Measurements from ENCODE around the gene FERMT3.

FERMT3 gene

GRCh38 chr11:64225608-64226506 is 19.3 kb downstream of the FERMT3 start, which contains the start of the genes NUDT22 and TRPT1:
Gene NUDT22, plus strand, starts transcription at chr11:64226274. Its CDS starts 379 bp downstream, at chr11:64226653.
Gene TRPT1, minus strand, starts transcription at chr11:64226186. Its CDS starts 326 bp downstream, at chr11:64225860.
- Histone ChIP-seq H3K4me1 (ENCODE audit: control insufficient read depth, insufficient read depth, low read length) (no peaks in the 10 kb centered on the region), H3K9ac (ENCODE audit: low read depth, low read length) (peak within 1 kb of the TSS; percentile 89), H3K36me3 (ENCODE audit: control insufficient read depth, insufficient read depth, low read length) (peaks cover 7% of the 10 kb centered on the region), H3K9me3 (ENCODE audit: control insufficient read depth, insufficient read depth, low read length) (no peaks in the 10 kb centered on the region), H3K27me3 (ENCODE audit: control insufficient read depth, insufficient read depth, low read length) (no peaks in the 10 kb centered on the region), H3K4me3 (ENCODE audit: low read depth, low read length) (peak within 1 kb of the TSS; percentile 97)

DNA sequence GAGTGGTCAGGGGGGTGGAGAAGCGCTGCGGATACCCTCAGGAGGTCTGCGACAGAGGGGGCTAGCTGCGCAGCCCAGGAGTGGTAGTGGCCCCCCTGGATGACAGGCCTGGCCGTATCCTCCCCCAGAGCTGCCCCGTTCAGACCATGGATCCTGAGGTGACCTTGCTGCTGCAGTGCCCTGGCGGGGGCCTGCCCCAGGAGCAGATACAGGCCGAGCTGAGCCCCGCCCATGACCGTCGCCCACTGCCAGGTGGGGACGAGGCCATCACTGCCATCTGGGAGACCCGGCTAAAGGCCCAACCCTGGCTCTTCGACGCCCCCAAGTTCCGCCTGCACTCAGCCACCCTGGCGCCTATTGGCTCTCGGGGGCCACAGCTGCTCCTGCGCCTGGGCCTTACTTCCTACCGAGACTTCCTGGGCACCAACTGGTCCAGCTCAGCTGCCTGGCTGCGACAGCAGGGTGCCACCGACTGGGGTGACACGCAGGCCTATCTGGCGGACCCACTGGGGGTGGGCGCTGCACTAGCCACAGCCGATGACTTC is 20.1 kb downstream of the FERMT3 start:
- H3K4me1 ChIP-seq (ENCODE audit: control insufficient read depth, insufficient read depth, low read length), result no peaks in the 10 kb centered on the region
- no peaks in the 10 kb centered on the region for H3K9me3 ChIP-seq (ENCODE audit: control insufficient read depth, insufficient read depth, low read length)
- H3K9ac ChIP-seq (ENCODE audit: low read depth, low read length), result peak overlapping the region; percentile 89
- H3K36me3 ChIP-seq (ENCODE audit: control insufficient read depth, insufficient read depth, low read length), result peaks cover 7% of the 10 kb centered on the region
- peak overlapping the region; percentile 97 for H3K4me3 ChIP-seq (ENCODE audit: low read depth, low read length)
- H3K27me3 ChIP-seq (ENCODE audit: control insufficient read depth, insufficient read depth, low read length), result peaks cover under 1% of the 10 kb centered on the region

- H3K9me3 ChIP-seq (ENCODE audit: control insufficient read depth, insufficient read depth, low read length), result no peaks in the 10 kb centered on the region
- no peaks in the 10 kb centered on the region for H3K4me1 ChIP-seq (ENCODE audit: control insufficient read depth, insufficient read depth, low read length)
- no peak overlapping the region for H3K4me3 ChIP-seq (ENCODE audit: low read depth, low read length)
- H3K9ac ChIP-seq (ENCODE audit: low read depth, low read length), result no peak overlapping the region
- peaks cover 7% of the 10 kb centered on the region for H3K36me3 ChIP-seq (ENCODE audit: control insufficient read depth, insufficient read depth, low read length)
- peaks cover 3% of the 10 kb centered on the region for H3K27me3 ChIP-seq (ENCODE audit: control insufficient read depth, insufficient read depth, low read length)
Measured at GRCh38 chr11:64227405-64227956, 21.0 kb downstream of the FERMT3 start.

DNA sequence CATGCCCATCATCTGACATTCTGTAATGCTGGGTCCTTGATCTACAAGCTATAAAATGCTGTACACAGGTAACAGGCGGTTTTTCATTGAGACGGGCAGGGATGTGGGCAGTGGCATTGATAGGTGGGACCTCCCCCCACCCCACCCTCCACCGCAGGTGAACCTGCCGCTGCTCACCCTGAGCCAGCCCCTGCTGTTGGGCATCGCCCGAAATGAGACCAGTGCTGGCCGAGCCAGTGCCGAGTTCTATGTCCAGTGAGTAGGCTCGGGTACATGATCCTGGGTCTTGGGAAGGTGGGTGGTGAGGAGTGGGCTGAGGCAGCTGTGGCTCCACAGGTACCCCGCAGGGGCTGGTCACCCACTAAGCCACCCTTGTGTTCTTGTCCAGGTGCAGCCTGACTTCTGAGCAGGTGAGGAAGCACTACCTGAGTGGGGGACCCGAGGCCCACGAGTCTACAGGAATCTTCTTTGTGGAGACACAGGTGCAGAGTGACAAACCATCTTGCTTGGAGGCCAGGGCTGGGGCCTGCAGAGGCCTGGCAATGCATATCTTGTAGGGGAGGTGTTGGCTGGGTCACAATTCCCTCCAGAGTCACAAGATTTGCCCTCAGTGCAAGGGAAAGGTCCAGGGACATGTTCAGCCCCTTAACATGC is 22.7 kb downstream of the FERMT3 start:
- Histone ChIP-seq H3K4me1 (ENCODE audit: control insufficient read depth, insufficient read depth, low read length) (no peaks in the 10 kb centered on the region), H3K27me3 (ENCODE audit: control insufficient read depth, insufficient read depth, low read length) (peaks cover 3% of the 10 kb centered on the region), H3K9ac (ENCODE audit: low read depth, low read length) (no peak overlapping the region), H3K4me3 (ENCODE audit: low read depth, low read length) (no peak overlapping the region), H3K9me3 (ENCODE audit: control insufficient read depth, insufficient read depth, low read length) (no peaks in the 10 kb centered on the region), H3K36me3 (ENCODE audit: control insufficient read depth, insufficient read depth, low read length) (peaks cover 4% of the 10 kb centered on the region)

DNA sequence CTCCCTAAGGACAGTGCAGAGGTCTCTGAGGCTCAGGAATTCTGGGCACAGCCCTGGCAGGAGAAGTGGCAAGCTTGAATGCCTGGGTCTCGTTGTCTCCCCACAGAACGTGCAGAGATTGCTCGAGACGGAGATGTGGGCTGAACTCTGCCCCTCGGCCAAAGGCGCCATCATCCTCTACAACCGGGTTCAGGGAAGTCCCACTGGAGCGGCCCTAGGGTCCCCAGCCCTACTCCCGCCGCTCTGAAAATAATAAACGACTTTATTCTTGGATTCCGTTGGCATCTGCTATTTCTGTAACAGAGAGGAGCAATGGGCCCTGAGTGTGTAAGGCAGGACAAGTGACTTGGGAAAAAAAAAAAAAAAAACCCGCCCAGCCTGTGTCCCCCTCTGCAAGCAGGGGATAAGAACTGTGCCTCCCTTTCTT is 23.2 kb downstream of the FERMT3 start:
- Histone ChIP-seq H3K9ac (ENCODE audit: low read depth, low read length) (no peak overlapping the region), H3K4me1 (ENCODE audit: control insufficient read depth, insufficient read depth, low read length) (no peaks in the 10 kb centered on the region), H3K36me3 (ENCODE audit: control insufficient read depth, insufficient read depth, low read length) (no peaks in the 10 kb centered on the region), H3K27me3 (ENCODE audit: control insufficient read depth, insufficient read depth, low read length) (peaks cover 3% of the 10 kb centered on the region), H3K4me3 (ENCODE audit: low read depth, low read length) (peak overlapping the region; percentile 53), H3K9me3 (ENCODE audit: control insufficient read depth, insufficient read depth, low read length) (no peaks in the 10 kb centered on the region)

DNA sequence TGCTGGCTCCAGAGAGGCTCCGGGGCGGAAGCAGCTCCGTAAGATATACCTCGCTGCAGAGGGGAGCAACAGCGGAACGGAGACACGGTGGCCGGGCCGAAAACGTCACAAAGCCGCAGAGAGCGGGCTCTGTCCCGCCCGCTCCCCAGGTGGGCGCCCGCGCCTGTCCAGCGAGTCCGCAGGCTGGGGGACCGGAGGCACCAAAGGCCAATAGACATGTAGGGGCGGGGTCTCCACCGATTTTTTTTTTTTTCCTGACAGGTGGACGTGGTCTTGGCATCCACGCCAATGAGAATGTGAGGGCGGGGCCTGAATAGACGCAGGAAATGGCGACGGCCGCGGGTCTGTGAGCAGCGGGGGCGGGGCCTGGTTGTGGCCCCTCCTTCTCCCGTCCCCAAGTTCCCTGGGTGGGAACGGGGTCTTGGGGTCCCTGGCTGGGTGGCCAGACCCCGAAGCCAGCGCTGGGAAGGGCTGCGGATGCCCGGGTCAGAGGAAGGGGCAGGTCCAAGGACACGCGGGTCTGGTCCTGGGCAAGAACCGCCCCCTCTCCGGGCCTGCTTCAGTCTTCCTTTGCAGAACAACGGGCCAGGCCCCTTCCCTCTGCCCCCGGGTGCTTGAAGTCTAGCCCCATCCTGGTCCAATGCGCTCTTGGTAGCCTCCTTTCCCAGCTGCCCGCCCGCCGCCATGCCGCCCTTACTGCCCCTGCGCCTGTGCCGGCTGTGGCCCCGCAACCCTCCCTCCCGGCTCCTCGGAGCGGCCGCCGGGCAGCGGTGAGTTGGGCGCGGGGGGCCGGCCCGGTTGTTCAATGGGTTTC is 23.9 kb downstream of the FERMT3 start, which contains the start of gene DNAJC4:
TSS of gene DNAJC4 (plus strand) at position 378 of the 814 bp plus-strand sequence. CDS start at position 685, 307 bp downstream.
- peaks cover 3% of the 10 kb centered on the region for H3K27me3 ChIP-seq (ENCODE audit: control insufficient read depth, insufficient read depth, low read length)
- H3K9me3 ChIP-seq (ENCODE audit: control insufficient read depth, insufficient read depth, low read length), result no peaks in the 10 kb centered on the region
- peak within 1 kb of the TSS; percentile 73 for H3K9ac ChIP-seq (ENCODE audit: low read depth, low read length)
- H3K4me1 ChIP-seq (ENCODE audit: control insufficient read depth, insufficient read depth, low read length), result no peaks in the 10 kb centered on the region
- H3K36me3 ChIP-seq (ENCODE audit: control insufficient read depth, insufficient read depth, low read length), result no peaks in the 10 kb centered on the region
- peak within 1 kb of the TSS; percentile 79 for H3K4me3 ChIP-seq (ENCODE audit: low read depth, low read length)

DNA sequence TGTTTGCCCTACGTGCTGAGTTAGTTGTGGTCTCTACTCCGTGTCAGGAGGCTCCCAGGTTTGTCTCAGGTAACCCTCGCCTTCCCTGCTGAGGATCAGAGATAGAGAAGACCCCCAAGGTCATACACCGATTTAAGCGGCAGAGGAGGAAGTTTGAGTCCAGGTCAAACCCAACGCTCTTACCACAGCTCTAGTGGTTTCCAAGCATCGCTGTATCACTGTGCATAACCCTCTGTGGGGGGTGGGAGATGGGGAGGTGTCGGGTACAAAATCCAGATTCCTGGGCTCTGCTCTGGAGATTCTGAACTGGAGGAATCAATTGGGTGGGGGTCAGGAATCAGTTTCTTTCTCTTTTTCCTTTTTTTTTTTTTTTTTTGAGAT is 24.5 kb downstream of the FERMT3 start:
- Histone ChIP-seq H3K27me3 (ENCODE audit: control insufficient read depth, insufficient read depth, low read length) (peaks cover 3% of the 10 kb centered on the region), H3K4me3 (ENCODE audit: low read depth, low read length) (peak overlapping the region; percentile 79), H3K4me1 (ENCODE audit: control insufficient read depth, insufficient read depth, low read length) (no peaks in the 10 kb centered on the region), H3K9ac (ENCODE audit: low read depth, low read length) (peak overlapping the region; percentile 73), H3K36me3 (ENCODE audit: control insufficient read depth, insufficient read depth, low read length) (peaks cover 5% of the 10 kb centered on the region), H3K9me3 (ENCODE audit: control insufficient read depth, insufficient read depth, low read length) (no peaks in the 10 kb centered on the region)

DNA sequence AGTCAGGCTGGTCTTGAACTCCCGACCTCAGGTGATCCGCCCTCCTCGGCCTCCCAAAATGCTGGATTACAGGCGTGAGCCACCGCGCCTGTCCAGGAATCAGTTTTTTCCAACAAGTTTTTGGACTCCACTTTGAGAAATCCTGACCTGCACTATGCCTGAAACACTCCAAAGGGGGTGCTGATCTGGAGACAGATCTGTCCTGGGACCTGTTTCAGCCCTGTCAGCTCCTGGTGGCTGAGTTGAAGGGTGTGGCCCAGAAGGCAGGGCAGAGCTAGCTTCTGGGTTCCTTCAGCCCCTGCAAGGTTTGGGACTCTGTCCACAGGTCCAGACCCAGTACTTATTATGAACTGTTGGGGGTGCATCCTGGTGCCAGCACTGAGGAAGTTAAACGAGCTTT is 25.0 kb downstream of the FERMT3 start:
- no peaks in the 10 kb centered on the region for H3K9me3 ChIP-seq (ENCODE audit: control insufficient read depth, insufficient read depth, low read length)
- H3K27me3 ChIP-seq (ENCODE audit: control insufficient read depth, insufficient read depth, low read length), result peaks cover 3% of the 10 kb centered on the region
- H3K4me1 ChIP-seq (ENCODE audit: control insufficient read depth, insufficient read depth, low read length), result no peaks in the 10 kb centered on the region
- H3K36me3 ChIP-seq (ENCODE audit: control insufficient read depth, insufficient read depth, low read length), result peaks cover 5% of the 10 kb centered on the region
- no peak overlapping the region for H3K4me3 ChIP-seq (ENCODE audit: low read depth, low read length)
- H3K9ac ChIP-seq (ENCODE audit: low read depth, low read length), result no peak overlapping the region

- H3K27me3 ChIP-seq (ENCODE audit: control insufficient read depth, insufficient read depth, low read length), result peaks cover 3% of the 10 kb centered on the region
- H3K36me3 ChIP-seq (ENCODE audit: control insufficient read depth, insufficient read depth, low read length), result peaks cover 5% of the 10 kb centered on the region
- no peak overlapping the region for H3K9ac ChIP-seq (ENCODE audit: low read depth, low read length)
- no peak overlapping the region for H3K4me3 ChIP-seq (ENCODE audit: low read depth, low read length)
- H3K9me3 ChIP-seq (ENCODE audit: control insufficient read depth, insufficient read depth, low read length), result no peaks in the 10 kb centered on the region
- H3K4me1 ChIP-seq (ENCODE audit: control insufficient read depth, insufficient read depth, low read length), result no peaks in the 10 kb centered on the region
Measured at GRCh38 chr11:64232182-64232966, 25.9 kb downstream of the FERMT3 start.

- Histone ChIP-seq H3K4me1 (ENCODE audit: control insufficient read depth, insufficient read depth, low read length) (no peaks in the 10 kb centered on the region), H3K4me3 (ENCODE audit: low read depth, low read length) (no peak overlapping the region), H3K9me3 (ENCODE audit: control insufficient read depth, insufficient read depth, low read length) (no peaks in the 10 kb centered on the region), H3K36me3 (ENCODE audit: control insufficient read depth, insufficient read depth, low read length) (peaks cover 10% of the 10 kb centered on the region), H3K9ac (ENCODE audit: low read depth, low read length) (no peak overlapping the region), H3K27me3 (ENCODE audit: control insufficient read depth, insufficient read depth, low read length) (peaks cover 3% of the 10 kb centered on the region)
Measured at GRCh38 chr11:64232967-64233315, 26.4 kb downstream of the FERMT3 start.

Data from iPS-15b (cell line).